GM18861 (cell line): ENCODE results near the gene LPCAT1.
"Not testable (repeated sequence)": the region's sequence is repeated elsewhere in the genome, so short reads cannot be mapped to it uniquely, and the experiment has no call there.

Experiments
- ATAC-seq: cut with Tn5 transposase; IDR thresholded peaks from one replicate; pipeline ENCODE4 v1.9.1; 2021; ENCODE audit not compliant: unreplicated experiment

Gene LPCAT1

GRCh38 chr5:1481266-1481958 lies 42.3 kb downstream of the LPCAT1 start:
- ATAC-seq, result no peak

GRCh38 chr5:1480806-1481205 lies 43.0 kb downstream of the LPCAT1 start:
- ATAC-seq, result no peak

GRCh38 chr5:1480217-1480616 lies 43.5 kb downstream of the LPCAT1 start:
- no peak for ATAC-seq

GRCh38 chr5:1479581-1480188 lies 44.1 kb downstream of the LPCAT1 start:
- ATAC-seq, result no peak

GRCh38 chr5:1479066-1479465 lies 44.7 kb downstream of the LPCAT1 start:
- no peak for ATAC-seq

- ATAC-seq, result no peak
Observed at GRCh38 chr5:1478271-1479035, 45.3 kb downstream of the LPCAT1 start.

GRCh38 chr5:1477341-1477740 lies 46.4 kb downstream of the LPCAT1 start:
- no peak for ATAC-seq

GRCh38 chr5:1476967-1477310 lies 46.8 kb downstream of the LPCAT1 start:
- no peak for ATAC-seq

GRCh38 chr5:1476181-1476966 lies 47.4 kb downstream of the LPCAT1 start:
- no peak for ATAC-seq

- not testable (repeated sequence) for ATAC-seq
Observed at GRCh38 chr5:1475544-1475900, 48.2 kb downstream of the LPCAT1 start.

GRCh38 chr5:1474866-1475543 lies 48.8 kb downstream of the LPCAT1 start:
- ATAC-seq, result no peak

- no peak for ATAC-seq
Observed at GRCh38 chr5:1474183-1474839, 49.4 kb downstream of the LPCAT1 start.

GRCh38 chr5:1473746-1474145 lies 50.0 kb downstream of the LPCAT1 start:
- no peak for ATAC-seq

- ATAC-seq, result no peak
Observed at GRCh38 chr5:1472964-1473628, 50.7 kb downstream of the LPCAT1 start.

- no peak for ATAC-seq
Observed at GRCh38 chr5:1471997-1472963, 51.5 kb downstream of the LPCAT1 start.

GRCh38 chr5:1471240-1471853 lies 52.4 kb downstream of the LPCAT1 start:
- ATAC-seq, result no peak

- no peak for ATAC-seq
Observed at GRCh38 chr5:1470762-1471211, 53.0 kb downstream of the LPCAT1 start.
